MM.1S (cell line): ENCODE measurements around the gene PWWP2B.
"Not testable (repeated sequence)": the region's sequence is repeated elsewhere in the genome, so short reads cannot be mapped to it uniquely, and the experiment has no call there.

Source experiments
- CTCF ChIP-seq: fragments of 300-600 bp; sonication (generic); IDR thresholded peaks from 2 replicates; pipeline ENCODE4 v1.5.1; 2016; ENCODE audit warnings: antibody characterized with exemption, low read length, mixed read lengths
- EZH2 ChIP-seq: fragments of 300-600 bp; sonication (generic); optimal IDR thresholded peaks from 2 replicates; pipeline ENCODE3; 2017; ENCODE audit warnings: low read depth, mild to moderate bottlenecking, antibody characterized with exemption, low read length, mixed read lengths
- EZH2phosphoT487 ChIP-seq: fragments of 300-600 bp; sonication (generic); IDR thresholded peaks from 2 replicates; pipeline ENCODE4 v1.6.1; 2018; ENCODE audit warnings: antibody characterized with exemption, low read length

DNA sequence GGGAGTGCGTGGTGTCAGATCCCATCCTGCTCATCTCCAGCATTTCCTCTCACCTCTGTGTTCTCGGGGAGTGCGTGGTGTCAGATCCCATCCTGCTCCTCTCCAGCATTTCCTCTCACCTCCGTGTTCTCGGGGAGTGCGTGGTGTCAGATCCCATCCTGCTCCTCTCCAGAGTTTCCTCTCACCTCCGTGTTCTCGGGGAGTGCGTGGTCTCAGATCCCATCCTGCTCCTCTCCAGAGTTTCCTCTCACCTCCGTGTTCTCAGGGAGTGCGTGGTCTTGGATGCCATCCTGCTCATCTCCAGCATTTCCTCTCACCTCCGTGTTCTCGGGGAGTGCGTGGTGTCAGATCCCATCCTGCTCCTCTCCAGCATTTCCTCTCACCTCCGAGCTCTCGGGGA is 18.0 kb upstream of the PWWP2B start:
- not testable (repeated sequence) for TF ChIP-seq CTCF, EZH2, EZH2phosphoT487
